HTR-8/SVneo (cell line): ENCODE measurements around the gene SPTBN5.

ENCODE experiments used
- DNase-seq: peaks from one replicate; pipeline ENCODE4 v3.0.0; 2011; ENCODE audit warnings: low spot score, mixed read lengths; ENCODE audit not compliant: insufficient read length
- FAIRE-seq: peaks from 2 replicates; lab custom pipeline; 2011; peaks lifted over from hg19 to GRCh38; lab: Jason Lieb, UNC

SPTBN5 gene

DNA sequence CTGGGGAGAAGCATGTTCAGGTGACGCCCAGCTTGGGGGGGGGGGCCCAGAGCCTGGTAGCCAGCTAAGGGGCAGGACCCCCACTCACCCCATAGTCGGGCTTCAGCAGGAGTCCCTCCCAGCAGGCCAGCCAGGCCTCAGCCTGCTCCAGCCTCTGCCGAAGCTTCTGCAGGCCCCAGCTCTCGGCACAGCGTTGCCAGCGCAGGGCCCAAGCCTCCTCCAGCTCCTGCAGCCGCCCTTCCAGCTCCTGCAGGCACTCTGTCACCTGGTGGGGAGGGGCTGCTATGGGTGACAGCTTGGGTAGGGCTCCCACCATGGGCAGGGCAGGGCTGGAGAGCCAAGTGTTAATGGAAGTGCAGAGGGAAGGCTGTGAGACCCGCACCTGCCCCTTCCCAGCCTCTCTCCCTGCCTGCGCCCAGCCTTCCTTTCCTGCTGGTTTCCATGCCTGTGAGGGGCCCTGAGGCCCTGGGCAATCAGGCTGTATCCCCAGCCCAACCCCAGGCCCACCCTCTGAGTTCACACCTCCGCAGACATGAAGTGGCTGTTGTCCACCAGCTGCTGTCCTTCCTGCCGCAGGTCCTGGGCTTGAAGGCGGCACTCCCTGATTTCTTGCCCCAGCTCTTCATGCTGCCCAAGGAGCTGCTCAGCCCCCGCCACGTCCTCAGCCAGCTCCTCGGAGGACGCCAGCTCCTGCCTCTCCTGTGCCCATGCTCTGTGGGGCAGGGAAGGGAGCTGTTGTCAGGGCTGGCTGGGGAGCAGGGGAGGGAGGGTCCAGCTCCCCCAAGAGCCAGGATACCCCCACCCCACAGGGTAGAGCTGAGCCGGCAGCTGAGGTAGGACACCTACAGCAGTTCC is 40.9 kb downstream of the SPTBN5 start:
- DNase-seq: no peak
- no peak for FAIRE-seq

DNA sequence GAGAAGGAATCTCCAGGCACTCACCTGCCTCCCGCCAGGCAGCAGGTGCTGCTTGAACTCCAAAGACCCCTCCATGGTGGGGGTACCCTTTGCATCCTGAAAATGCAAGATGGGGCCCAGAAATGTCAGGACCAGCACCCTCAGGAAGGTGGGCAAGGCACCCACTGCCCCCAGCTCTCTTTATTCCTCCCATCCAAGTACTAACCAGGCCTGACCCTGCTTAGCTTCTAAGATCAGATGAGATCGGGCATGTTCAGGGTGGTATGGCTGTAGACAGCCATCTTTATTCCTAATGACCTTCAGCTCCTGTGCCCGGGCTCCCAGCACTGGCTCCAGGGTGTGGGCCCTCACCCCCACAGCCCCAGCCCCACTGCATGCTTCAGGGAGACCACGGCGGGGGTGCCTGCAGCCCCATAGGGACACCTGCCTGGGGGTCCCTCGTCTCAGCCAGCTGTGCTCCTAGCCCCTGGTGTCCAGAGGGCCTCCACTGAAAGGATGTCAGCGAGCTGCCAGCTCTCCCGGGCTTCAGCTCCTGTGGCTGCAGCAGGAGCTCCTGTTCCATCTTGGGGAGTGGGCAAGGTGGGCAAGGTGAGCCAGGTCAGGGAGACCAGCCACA is 42.0 kb downstream of the SPTBN5 start:
- FAIRE-seq: no peak
- DNase-seq: no peak

DNA sequence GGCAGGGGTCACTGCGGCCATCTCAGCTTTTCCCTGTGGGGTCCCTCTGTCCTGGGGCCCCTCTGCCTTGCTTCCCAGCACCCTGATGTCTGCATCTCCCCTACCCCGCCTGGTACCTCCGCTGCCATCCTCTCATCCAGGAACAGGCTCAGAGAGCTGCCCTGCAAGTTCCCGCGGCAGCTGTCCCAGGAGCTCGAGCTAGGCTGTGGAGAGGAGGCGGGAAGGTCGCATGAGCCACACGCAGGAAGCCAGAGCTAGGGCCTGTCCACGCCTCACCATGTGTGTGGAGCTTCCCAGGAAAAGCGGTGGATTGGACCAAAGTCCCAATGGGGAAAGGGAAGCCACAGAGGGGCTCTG is 42.7 kb downstream of the SPTBN5 start:
- FAIRE-seq: no peak
- no peak for DNase-seq

DNA sequence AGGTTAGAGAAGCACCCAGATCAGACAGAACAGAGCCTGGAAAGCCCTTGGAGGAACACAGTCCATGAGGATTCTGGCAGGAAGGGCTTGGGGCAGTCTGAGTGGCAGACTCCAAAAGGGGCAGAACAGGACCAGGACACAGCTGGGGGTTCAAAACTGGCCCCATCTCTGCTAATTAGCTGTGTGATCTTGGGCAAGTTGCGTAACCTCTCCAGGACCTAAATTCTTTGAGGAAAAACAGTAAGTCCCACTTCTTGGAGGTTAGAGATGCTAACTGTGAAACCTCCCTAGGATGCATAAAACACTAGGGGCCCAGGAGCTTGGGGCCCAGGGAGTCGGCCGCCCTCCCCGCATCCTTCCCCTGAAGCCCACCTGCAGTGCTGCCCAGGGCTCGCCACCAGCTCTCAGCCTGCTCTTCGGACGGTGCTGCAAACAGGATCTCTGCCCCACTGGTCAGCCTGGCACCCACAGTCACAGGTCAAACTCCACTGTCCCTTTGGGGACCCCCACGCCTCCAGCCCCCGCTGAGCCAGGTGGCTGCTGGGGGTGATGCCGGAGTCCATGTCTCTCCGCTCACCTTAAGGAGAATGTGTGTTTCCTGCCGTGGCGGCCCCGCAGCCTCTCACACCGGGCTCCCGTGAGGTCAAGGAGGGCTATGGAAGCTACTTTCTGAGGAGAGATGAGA is 43.2 kb downstream of the SPTBN5 start:
- DNase-seq (no peak), FAIRE-seq (no peak)

DNA sequence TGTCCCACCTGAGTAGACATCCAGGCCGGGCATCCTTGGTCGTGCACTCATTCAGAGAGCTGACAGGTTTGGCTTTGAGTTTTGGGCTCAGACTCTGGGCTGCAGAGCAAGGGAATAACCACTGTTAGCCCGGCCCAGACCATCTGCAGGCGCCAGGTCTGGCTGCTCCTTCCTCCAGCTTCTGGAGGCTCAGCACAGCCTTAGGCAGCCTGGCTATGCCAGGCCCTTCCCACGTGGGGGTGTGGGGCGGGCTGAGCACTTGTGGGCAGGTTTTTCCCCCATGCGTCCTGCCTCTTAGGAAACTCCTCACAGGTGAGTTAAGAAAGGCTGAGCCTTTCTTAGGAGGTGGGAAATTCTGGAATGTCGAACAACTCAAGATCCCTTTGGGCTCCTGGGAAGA is 44.0 kb downstream of the SPTBN5 start:
- FAIRE-seq: no peak

DNA sequence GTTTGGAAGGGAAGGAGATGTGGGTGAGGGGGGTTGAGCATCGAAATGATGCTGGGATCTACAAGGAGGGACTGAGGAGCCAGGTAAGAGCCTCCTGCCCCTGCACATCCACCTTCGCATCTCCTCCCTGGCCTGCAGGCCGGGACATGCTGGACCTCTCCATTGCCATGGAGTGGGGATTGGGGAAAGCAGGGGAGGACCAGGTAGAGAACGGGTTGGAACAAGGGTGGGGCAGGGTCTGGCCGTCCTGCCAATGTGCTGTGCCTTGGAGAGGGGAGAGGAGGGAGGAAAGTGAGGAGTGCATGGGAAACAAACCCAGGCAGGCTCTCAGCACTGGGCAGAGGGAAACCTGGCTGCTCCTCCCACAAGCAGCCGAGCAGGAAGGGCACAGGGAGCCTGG is 44.6 kb downstream of the SPTBN5 start:
- FAIRE-seq: no peak

More for the DNA sequence above, 44.0 kb downstream of the SPTBN5 start:
- DNase-seq: no peak

DNA sequence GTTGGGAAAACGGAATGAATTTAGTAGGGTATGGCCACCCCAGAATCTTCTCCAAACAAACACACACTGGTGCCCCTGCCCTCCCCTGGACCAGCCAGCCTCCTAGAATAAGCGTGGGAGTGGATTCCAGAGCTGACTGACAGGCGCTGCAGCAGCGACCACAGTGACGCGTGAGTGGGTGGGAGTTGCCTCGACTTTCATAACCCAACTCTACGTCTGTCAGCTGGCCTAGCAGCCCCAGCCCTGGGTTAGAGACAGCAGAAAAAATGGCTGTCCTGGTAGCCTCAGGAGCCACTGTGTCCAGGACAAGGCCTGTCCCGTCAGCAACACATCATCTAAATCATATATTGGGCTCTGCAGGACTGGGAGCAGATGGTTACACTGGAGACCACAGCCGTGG is 45.2 kb downstream of the SPTBN5 start:
- FAIRE-seq (no peak), DNase-seq (no peak)

More for the DNA sequence above, 44.6 kb downstream of the SPTBN5 start:
- no peak for DNase-seq

DNA sequence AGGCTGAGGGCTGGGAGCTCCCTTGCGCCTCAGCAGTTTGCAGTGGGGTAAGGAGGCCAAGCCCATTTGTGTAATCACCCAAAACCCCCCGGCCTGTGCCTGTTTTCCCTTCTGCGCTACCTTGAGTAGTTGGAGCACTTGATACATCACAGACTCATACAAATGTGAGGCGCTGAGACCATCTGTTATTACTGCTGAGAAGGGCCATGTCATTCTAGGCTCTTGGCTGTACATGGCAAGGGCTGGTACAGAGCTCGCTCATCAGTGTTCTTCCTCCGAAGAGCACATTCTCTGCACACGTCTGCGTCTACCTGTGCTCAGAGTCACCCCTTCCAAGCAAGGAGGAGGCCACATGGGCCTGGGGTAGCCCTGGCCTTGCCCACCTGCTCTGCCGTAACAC is 45.9 kb downstream of the SPTBN5 start:
- FAIRE-seq (no peak), DNase-seq (no peak)

DNA sequence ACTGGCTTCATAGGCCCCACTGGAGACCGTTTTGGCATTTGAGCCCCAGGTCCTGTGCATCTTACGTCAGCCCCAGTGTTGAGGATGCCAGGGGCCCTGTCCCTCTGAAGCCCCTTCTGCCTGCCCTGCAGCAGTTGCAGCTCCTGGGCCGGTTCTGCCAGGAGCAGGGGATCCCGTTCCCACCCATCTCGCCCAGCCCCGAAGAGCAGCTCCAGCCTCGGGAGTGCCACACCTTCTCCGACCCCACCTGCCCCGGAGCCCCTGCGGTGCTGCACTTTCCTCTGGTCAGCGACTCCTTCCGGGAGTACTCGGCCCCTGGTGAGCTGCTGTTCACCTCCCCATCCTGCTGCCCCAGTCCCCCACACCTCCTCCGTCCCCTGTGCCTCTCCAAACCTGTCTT is 46.6 kb downstream of the SPTBN5 start:
- no peak for DNase-seq
- FAIRE-seq: no peak

DNA sequence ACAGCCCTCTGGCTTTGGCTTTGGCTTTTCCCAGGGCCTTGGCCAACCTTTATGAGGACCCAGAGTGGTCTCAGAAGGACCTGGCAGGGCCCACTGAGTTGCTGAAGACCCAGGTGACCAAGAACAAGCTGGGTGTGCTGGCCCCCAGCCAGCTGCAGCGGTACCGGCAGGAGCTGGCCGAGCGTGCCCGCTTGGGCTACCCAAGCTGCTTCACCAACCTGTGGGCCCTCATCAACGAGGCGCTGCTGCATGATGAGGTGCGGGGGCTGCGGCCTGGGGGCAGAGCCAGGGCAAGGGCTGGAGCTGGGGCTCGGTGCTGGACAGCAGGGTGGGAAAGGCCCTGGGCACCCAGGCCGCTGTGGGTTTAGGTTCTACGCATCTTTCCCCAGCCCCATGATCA is 49.0 kb downstream of the SPTBN5 start:
- FAIRE-seq: no peak

DNA sequence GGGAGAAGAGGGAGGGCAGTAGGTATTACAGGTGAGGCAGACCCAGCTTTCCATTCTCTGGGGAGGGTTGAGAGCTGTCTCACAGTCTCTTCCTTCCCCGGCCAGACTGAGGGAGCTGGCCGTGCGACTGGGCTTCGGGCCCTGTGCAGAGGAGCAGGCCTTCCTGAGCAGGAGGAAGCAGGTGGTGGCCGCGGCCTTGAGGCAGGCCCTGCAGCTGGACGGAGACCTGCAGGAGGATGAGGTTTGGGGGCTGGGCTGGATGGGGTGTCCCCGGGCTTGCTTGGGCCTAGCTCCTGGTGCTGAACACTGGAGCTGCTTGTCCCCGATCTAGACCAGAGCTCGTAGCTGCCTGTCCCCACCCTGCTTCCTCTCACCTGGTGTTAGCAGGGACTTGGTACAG is 50.3 kb downstream of the SPTBN5 start:
- no peak for FAIRE-seq
- DNase-seq: no peak

More for the DNA sequence above, 49.0 kb downstream of the SPTBN5 start:
- DNase-seq: no peak

DNA sequence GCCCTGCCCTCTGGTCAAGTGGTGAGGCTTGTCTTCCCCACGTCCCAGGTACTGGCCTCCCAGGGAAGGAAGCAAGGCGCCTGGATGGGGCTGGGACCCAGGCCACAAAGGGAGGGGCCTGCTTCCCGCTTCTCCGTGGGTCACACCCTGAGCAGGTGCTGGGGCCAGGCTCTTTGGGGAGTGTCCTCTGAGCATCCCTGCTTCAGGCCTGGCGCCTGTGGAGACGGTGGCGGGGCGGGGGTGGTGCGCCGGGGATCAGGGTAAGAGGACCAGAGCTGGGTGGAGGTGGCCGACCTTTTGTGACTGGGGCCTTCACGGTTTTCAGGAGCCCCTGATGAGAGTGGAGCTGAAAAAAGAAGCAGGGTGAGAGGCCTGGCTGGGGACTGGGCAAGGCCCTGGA is 51.6 kb downstream of the SPTBN5 start:
- DNase-seq (no peak), FAIRE-seq (no peak)

DNA sequence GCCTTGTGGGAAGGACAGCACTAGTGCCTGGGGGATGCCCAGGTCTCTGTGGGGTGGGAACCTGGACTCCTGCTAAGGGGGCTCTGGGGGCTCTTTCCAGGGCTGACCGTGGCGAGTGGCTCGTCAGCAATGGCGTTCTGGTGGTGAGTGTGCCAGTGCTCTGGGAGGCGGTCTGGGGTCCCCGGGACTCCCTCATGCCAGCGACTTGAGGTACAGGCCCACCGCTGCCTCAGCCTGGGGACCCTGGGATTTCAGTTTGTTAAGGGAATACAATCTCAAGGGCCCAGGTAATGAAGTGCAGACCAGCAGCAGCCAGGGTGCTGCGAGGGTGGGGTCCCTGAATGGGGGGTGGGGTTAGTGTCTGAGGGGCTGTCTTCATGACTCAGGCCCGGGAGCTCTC is 52.7 kb downstream of the SPTBN5 start:
- FAIRE-seq: no peak
- no peak for DNase-seq

DNA sequence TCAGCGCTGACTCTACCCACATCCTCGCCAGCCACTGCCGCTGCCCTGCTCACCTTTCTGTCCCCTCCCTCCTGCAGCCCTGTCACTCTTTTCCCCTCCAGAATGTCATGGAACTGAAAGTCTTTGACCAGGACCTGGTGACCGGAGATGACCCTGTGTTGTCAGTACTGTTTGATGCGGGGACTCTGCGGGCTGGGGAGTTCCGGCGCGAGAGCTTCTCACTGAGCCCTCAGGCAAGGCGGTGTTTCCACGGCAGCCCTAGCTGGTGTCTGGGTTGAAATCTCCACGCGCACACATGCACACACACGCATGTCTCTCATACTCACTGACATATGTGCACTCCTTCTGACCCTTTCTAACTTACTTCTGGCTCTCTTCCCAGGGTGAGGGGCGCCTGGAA is 53.2 kb downstream of the SPTBN5 start:
- DNase-seq (no peak), FAIRE-seq (no peak)

DNA sequence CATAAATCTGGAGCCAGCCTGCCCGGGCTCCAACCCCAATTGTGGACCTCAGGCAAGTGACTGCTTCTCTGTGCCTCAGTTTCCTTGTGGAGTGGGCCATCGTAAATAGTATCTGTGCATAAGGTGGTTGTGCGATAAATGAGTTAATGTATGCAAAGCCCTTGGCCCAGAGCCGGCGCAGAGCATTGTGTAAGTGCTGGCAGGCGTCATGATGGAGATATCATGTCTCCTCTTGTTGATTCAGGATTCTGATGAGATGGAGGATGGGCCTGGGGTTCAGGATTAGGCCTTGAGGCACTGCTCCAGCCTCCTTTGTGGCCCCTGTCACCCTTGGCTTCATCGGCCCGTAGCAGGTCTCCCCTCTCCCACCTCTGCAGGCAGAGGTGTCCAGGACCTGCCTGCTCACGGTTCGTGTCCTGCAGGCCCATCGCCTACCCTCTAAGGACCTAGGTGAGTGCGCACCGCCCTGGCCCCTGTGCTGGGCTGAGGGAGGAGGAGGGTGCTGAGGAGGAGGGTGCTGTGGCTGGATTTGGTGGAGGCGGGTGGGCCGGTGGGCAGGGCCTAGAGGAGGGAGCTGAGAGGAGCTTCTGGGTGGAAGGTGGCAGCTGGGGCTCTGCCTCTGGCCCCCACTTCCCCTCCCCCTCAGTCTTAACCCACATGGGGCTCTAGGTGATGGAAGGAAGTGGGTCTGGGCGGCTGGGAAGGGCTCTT is 53.9 kb downstream of the SPTBN5 start:
- FAIRE-seq (no peak), DNase-seq (no peak)

DNA sequence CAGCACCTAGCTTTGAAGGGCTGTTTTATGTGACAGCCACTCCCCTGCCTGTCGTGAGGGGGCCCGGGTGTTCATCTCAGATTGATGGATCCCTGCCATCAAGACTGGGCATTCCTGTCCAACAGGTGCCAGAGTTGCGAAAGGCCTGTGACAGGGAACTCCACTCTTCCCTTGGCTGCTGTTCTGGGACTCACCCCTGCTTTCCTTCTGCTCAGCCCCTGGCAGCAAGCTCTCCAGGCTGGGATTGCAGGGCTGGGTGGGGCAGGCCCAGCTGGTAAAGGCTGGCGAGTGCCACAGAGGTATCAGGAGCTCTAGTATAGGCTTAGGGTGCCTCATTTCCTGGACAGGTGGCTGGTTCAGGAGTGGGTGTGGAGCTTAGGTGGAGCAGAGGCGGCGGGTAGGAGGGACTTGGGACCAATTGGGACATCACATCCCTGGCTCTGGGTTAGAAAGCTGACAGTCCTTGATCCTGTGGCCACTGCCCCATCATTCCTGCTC is 55.4 kb downstream of the SPTBN5 start, which contains the start of gene PLA2G4B:
Gene PLA2G4B, plus strand, starts transcription at position 448 of the 498 bp plus-strand sequence. CDS start 67 bp downstream, outside the sequence.
- FAIRE-seq (no peak), DNase-seq (no peak)

DNA sequence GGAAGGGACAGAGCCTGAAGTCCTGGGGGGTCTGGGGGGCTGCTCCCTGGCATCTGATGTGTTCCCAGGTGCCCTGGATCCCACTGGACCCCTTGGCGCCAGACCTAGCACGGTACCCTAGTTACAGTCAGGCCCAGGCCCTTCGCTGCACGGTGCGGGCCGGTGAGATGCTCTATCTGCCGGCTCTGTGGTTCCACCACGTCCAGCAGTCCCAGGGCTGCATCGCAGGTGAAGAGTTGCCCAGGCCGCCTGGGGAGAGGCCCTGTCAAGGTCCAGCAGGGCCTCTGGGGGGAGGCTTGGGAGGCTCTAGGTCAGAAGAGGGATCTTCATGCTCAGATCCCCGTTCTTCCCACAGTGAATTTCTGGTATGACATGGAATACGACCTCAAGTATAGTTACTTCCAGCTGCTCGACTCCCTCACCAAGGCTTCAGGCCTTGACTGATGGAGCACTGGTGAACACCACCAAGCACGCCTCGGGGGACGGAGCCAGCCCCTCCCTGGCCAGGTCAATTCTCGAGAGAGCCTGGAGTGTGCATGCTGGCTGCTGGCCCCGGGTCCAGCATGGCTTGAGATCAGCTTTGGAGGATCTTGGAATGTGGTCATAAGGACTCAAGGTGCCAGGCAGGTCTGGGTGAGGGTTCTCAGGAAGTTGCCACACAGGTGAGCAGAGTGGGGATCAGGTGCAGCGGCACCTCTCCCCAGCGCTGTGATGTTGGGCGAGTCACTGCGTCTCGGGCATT is 57.0 kb downstream of the SPTBN5 start:
- no peak for FAIRE-seq
- no peak for DNase-seq

DNA sequence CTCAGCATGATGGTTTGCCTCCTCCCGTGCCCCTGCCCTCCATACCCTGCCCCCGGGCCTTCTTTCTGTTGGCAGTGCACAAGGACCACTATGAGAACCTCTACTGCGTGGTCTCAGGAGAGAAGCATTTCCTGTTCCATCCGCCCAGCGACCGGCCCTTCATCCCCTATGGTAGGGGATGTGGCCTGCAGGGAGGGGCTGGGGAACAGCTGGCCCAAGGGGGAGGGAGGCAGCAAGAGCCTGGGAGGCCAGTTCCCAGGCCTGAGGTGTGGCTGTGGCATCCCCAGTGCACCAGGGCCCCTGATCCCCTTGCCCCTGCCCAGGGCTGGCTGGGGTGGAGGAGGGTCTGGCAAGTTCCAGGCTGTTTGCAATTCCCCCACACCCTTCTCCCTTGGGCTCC is 57.8 kb downstream of the SPTBN5 start:
- FAIRE-seq (no peak), DNase-seq (no peak)

DNA sequence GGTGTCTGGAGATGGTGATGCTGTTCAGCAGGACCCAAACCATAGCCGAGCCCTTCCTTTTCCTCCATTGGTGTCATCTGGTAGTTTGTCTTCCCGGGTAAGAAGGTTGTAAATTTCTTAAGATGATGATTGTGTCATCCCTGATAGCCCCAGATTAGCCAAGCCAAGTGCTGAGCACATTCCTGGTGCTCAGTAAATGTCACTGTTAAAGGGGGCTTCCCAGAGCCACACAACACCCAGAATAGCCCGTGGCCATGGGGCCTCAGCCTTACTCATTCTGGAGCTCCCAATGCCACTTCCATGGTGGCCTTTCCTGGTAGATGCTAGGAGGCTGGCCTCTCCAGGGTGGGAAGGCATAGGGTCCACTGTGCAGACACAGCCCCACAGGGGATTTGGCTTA is 59.8 kb downstream of the SPTBN5 start:
- no peak for FAIRE-seq
- DNase-seq: no peak

DNA sequence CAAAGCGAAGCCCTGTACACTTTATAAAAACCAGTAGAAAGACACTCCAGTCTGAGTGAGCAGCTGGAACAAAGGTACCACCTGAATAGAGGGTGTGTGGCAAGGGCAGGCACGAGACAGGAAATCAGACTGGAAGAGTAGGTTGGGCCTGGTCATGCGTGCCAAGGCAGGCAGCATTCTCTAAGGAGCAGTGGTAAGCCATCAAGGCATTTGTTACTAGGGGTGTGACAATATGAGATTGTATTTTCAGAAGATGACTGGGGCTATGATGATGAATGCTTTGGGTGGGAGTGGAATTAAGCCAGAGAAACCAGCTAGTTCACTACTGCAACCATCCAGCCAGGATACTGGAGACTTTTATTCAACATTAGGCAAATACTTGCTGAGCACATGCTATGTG is 61.0 kb downstream of the SPTBN5 start:
- no peak for FAIRE-seq
- DNase-seq: no peak
